Trophoblast cell (in vitro differentiated cells and primary cell): Measurements from ENCODE around the gene DRD2.

Source experiments
- DNase-seq, 2 donors: peaks; one replicate each; pipeline ENCODE4 v3.0.0-alpha.2; 2016
- H2AFZ ChIP-seq: 2 replicates; pipeline ENCODE4 v1.6.1; 2013; ENCODE audit warnings: low read length, moderate library complexity, mild to moderate bottlenecking; ENCODE audit not compliant: insufficient read depth, poor library complexity
- H2AK5ac ChIP-seq: 2 replicates; pipeline ENCODE4 v1.6.1; 2013; ENCODE audit warnings: mild to moderate bottlenecking, low read length
- H2BK120ac ChIP-seq: 2 replicates; pipeline ENCODE4 v1.6.1; 2013; ENCODE audit warnings: low read length, mild to moderate bottlenecking, moderate library complexity; ENCODE audit not compliant: insufficient read depth, poor library complexity
- H2BK12ac ChIP-seq: 2 replicates; pipeline ENCODE4 v1.6.1; 2013; ENCODE audit warnings: mild to moderate bottlenecking, low read length, moderate library complexity
- H2BK5ac ChIP-seq: 2 replicates; pipeline ENCODE4 v1.6.1; 2013; ENCODE audit warnings: low read length, low read depth, moderate library complexity, mild to moderate bottlenecking; ENCODE audit not compliant: poor library complexity
- H3K14ac ChIP-seq: 2 replicates; pipeline ENCODE4 v1.6.1; 2013; ENCODE audit warnings: mild to moderate bottlenecking, low read length
- H3K18ac ChIP-seq: 2 replicates; pipeline ENCODE4 v1.6.1; 2013; ENCODE audit warnings: mild to moderate bottlenecking, low read length
- H3K23ac ChIP-seq: 2 replicates; pipeline ENCODE4 v1.6.1; 2013; ENCODE audit warnings: low read length
- H3K27ac ChIP-seq: 2 replicates; pipeline ENCODE4 v1.5.1; 2013; ENCODE audit warnings: low read depth, mild to moderate bottlenecking, inconsistent platforms, low read length, moderate library complexity
- H3K27me3 ChIP-seq: 2 replicates; pipeline ENCODE4 v1.6.1; 2013; ENCODE audit warnings: inconsistent platforms, mild to moderate bottlenecking, low read length, moderate library complexity; ENCODE audit not compliant: insufficient read depth
- H3K36me3 ChIP-seq, 2 experiments: 1 replicate in 1 of 2; 2 replicates in 1 of 2; pipeline ENCODE4 v1.6.1; 2013; ENCODE audit warnings: low read length in 2 of 2, mild to moderate bottlenecking in 2 of 2, moderate library complexity in 1 of 2; ENCODE audit not compliant: insufficient read depth in 2 of 2, control insufficient read depth in 1 of 2
- H3K4ac ChIP-seq: 2 replicates; pipeline ENCODE4 v1.6.1; 2013; ENCODE audit warnings: low read depth, mild to moderate bottlenecking, low read length, moderate library complexity
- H3K4me1 ChIP-seq, 2 experiments: 1 replicate in 1 of 2; 2 replicates in 1 of 2; pipeline ENCODE4 v1.6.1; 2013; ENCODE audit warnings: low read length in 2 of 2, mild to moderate bottlenecking in 2 of 2, moderate library complexity in 1 of 2; ENCODE audit not compliant: insufficient read depth in 2 of 2, control insufficient read depth in 1 of 2
- H3K4me2 ChIP-seq: 2 replicates; pipeline ENCODE4 v1.6.1; 2013; ENCODE audit warnings: inconsistent platforms, mild to moderate bottlenecking, low read length, moderate library complexity
- H3K4me3 ChIP-seq: 2 replicates; pipeline ENCODE4 v1.5.1; 2013; ENCODE audit warnings: mild to moderate bottlenecking, low read depth, low read length, inconsistent platforms
- H3K79me1 ChIP-seq: one replicate; pipeline ENCODE4 v1.6.1; 2013; ENCODE audit warnings: low read length
- H3K79me2 ChIP-seq: 2 replicates; pipeline ENCODE4 v1.6.1; 2013; ENCODE audit warnings: low read length, mild to moderate bottlenecking; ENCODE audit not compliant: control insufficient read depth, insufficient read depth, poor library complexity
- H3K9ac ChIP-seq: 2 replicates; pipeline ENCODE4 v1.6.1; 2013; ENCODE audit warnings: mild to moderate bottlenecking, low read length
- H3K9me3 ChIP-seq: 2 replicates; pipeline ENCODE4 v1.6.1; 2013; ENCODE audit warnings: low read depth, mild to moderate bottlenecking, control low read depth, inconsistent platforms, low read length; ENCODE audit not compliant: insufficient read depth
- H4K12ac ChIP-seq: 2 replicates; pipeline ENCODE4 v1.6.1; 2013; ENCODE audit warnings: low read depth, mild to moderate bottlenecking, low read length, moderate library complexity
- H4K8ac ChIP-seq: 2 replicates; pipeline ENCODE4 v1.6.1; 2013; ENCODE audit warnings: low read depth, mild to moderate bottlenecking, low read length, moderate library complexity
- H4K91ac ChIP-seq: one replicate; pipeline ENCODE4 v1.6.1; 2013; ENCODE audit warnings: low read depth, mild to moderate bottlenecking, low read length, moderate library complexity
- WGBS: extraction: QIAGEN DNeasy Blood & Tissue Kit; methylation state at CpG from one replicate; pipeline ENCODE4 v1.1.7; 2013; ENCODE audit warnings: missing lambda C conversion rate; ENCODE audit not compliant: insufficient read length, insufficient coverage; ENCODE audit errors: extremely low coverage; 5-methylcytosine and 5-hydroxymethylcytosine counted together

DRD2 gene

GRCh38 chr11:113494021-113494420 lies 18.8 kb upstream of the DRD2 start:
- Histone ChIP-seq H3K79me2 (no peaks in the 10 kb centered on the region), H3K36me3 (no peaks in the 10 kb centered on the region), H3K79me1 (no peaks in the 10 kb centered on the region), H3K14ac (no peak overlapping the region), H3K4ac (no peak overlapping the region), H3K4me1 (no peaks in the 10 kb centered on the region), H3K9ac (no peak overlapping the region), H3K23ac (no peak overlapping the region), H3K9me3 (no peaks in the 10 kb centered on the region), H2BK120ac (no peak overlapping the region), H4K8ac (no peak overlapping the region), H3K27me3 (no peaks in the 10 kb centered on the region), H2BK5ac (no peak overlapping the region), H4K12ac (no peak overlapping the region), H3K27ac (no peak overlapping the region), H4K91ac (no peak overlapping the region), H2BK12ac (no peak overlapping the region), H2AK5ac (no peak overlapping the region), H3K4me3 (no peak overlapping the region), H3K18ac (no peak overlapping the region), H2AFZ (no peak overlapping the region), H3K4me2 (no peak overlapping the region)
- no CpG with 5 or more reads among the region's 6 CpGs for WGBS
- DNase-seq = no peak

GRCh38 chr11:113493206-113493605 lies 18.0 kb upstream of the DRD2 start:
- Histone ChIP-seq H3K4ac (no peak overlapping the region), H3K14ac (no peak overlapping the region), H3K36me3 (no peaks in the 10 kb centered on the region), H2BK5ac (no peak overlapping the region), H3K79me1 (no peaks in the 10 kb centered on the region), H4K91ac (no peak overlapping the region), H3K27ac (no peak overlapping the region), H3K9me3 (no peaks in the 10 kb centered on the region), H3K27me3 (no peaks in the 10 kb centered on the region), H4K8ac (no peak overlapping the region), H3K4me3 (no peak overlapping the region), H3K79me2 (no peaks in the 10 kb centered on the region), H3K23ac (no peak overlapping the region), H4K12ac (no peak overlapping the region), H2BK12ac (no peak overlapping the region), H2AFZ (no peak overlapping the region), H3K9ac (no peak overlapping the region), H3K4me1 (no peaks in the 10 kb centered on the region), H2AK5ac (no peak overlapping the region), H3K4me2 (no peak overlapping the region), H2BK120ac (no peak overlapping the region), H3K18ac (no peak overlapping the region)
- whole genome bisulfite sequencing = no CpG with 5 or more reads among the region's 2 CpGs
- DNase-seq = no peak

GRCh38 chr11:113488931-113489351 lies 13.7 kb upstream of the DRD2 start:
- Histone ChIP-seq H3K4me3 (no peak overlapping the region), H3K27me3 (no peaks in the 10 kb centered on the region), H2AK5ac (no peak overlapping the region), H3K4me1 (no peaks in the 10 kb centered on the region), H3K36me3 (no peaks in the 10 kb centered on the region), H4K12ac (no peak overlapping the region), H3K27ac (no peak overlapping the region), H3K14ac (no peak overlapping the region), H2BK120ac (no peak overlapping the region), H4K8ac (no peak overlapping the region), H3K79me1 (no peaks in the 10 kb centered on the region), H3K18ac (no peak overlapping the region), H4K91ac (no peak overlapping the region), H3K9me3 (no peaks in the 10 kb centered on the region), H2BK12ac (no peak overlapping the region), H3K4me2 (no peak overlapping the region), H3K23ac (no peak overlapping the region), H2BK5ac (no peak overlapping the region), H2AFZ (no peak overlapping the region), H3K4ac (no peak overlapping the region), H3K9ac (no peak overlapping the region), H3K79me2 (no peaks in the 10 kb centered on the region)
- DNase-seq = no peak

GRCh38 chr11:113487622-113488021 lies 12.4 kb upstream of the DRD2 start:
- Histone ChIP-seq H2AK5ac (no peak overlapping the region), H3K14ac (no peak overlapping the region), H4K8ac (no peak overlapping the region), H3K79me2 (no peaks in the 10 kb centered on the region), H4K12ac (no peak overlapping the region), H3K79me1 (no peaks in the 10 kb centered on the region), H3K4me2 (no peak overlapping the region), H3K18ac (no peak overlapping the region), H2BK5ac (no peak overlapping the region), H3K4me3 (no peak overlapping the region), H3K4ac (no peak overlapping the region), H2BK120ac (no peak overlapping the region), H3K36me3 (no peaks in the 10 kb centered on the region), H3K27me3 (no peaks in the 10 kb centered on the region), H3K9me3 (no peaks in the 10 kb centered on the region), H2BK12ac (no peak overlapping the region), H4K91ac (no peak overlapping the region), H3K9ac (no peak overlapping the region), H2AFZ (no peak overlapping the region), H3K23ac (no peak overlapping the region), H3K27ac (no peak overlapping the region), H3K4me1 (no peaks in the 10 kb centered on the region)
- no peak for DNase-seq
- WGBS = no CpG with 5 or more reads among the region's 4 CpGs
